HepG2 (cell line): ENCODE data around the gene ZSWIM9. TPM values are rescaled to one million over a fixed set of nuclear protein-coding genes. Genes with fewer than 3 reads are reported as not detected.

Experiments used
- ATF7 ChIP-seq, 2 experiments: fragments of 450-650 bp in 1 of 2; sonication (generic) in 1 of 2; formaldehyde crosslinking in 1 of 2; IDR thresholded peaks; 2 replicates each; pipeline versions ENCODE4 v1.4.0 to v1.6.1; 2016 to 2020; ENCODE audit warnings: antibody characterized with exemption in 1 of 2, mild to moderate bottlenecking in 1 of 2, missing genetic modification reagents in 1 of 2
- CHCHD3 ChIP-seq: sonication (generic); formaldehyde crosslinking; IDR thresholded peaks from 2 replicates; pipeline ENCODE4 v1.8.0; 2022; ENCODE audit warnings: mild to moderate bottlenecking, missing genetic modification reagents, moderate library complexity
- FOXM1 ChIP-seq: sonication (generic); formaldehyde crosslinking; IDR thresholded peaks from 2 replicates; pipeline ENCODE4 v1.5.0; 2020; ENCODE audit warnings: missing genetic modification reagents
- HIC2 ChIP-seq: sonication (generic); formaldehyde crosslinking; IDR thresholded peaks from 2 replicates; pipeline ENCODE4 v1.9.0; 2022; ENCODE audit warnings: low read depth, missing genetic modification reagents
- MAFK ChIP-seq, 2 experiments: IDR thresholded peaks in 1 of 2; conservative IDR thresholded peaks in 1 of 2; 2 replicates each; pipeline ENCODE4 v1.6.1; 2011; ENCODE audit warnings: improper control_type of control experiment in 2 of 2, low read length in 2 of 2
- NR0B2 ChIP-seq: sonication (generic); formaldehyde crosslinking; IDR thresholded peaks from 2 replicates; pipeline ENCODE4 v1.4.0; 2020; ENCODE audit warnings: mild to moderate bottlenecking, missing genetic modification reagents
- PCBP1 ChIP-seq: fragments of 200-400 bp; formaldehyde crosslinking; IDR thresholded peaks from 2 replicates; pipeline ENCODE4 v1.6.1; 2017; ENCODE audit warnings: mild to moderate bottlenecking, low read depth, low read length, borderline replicate concordance
- PCBP2 ChIP-seq: fragments of 200-400 bp; formaldehyde crosslinking; optimal IDR thresholded peaks from 2 replicates; pipeline ENCODE3; 2018; ENCODE audit warnings: low read length, low read depth; ENCODE audit not compliant: poor library complexity, severe bottlenecking
- PITX1 ChIP-seq: sonication (generic); formaldehyde crosslinking; IDR thresholded peaks from 2 replicates; pipeline ENCODE4 v1.5.1; 2020; ENCODE audit warnings: mild to moderate bottlenecking, missing genetic modification reagents
- RAD51 ChIP-seq: fragments of 450-650 bp; IDR thresholded peaks from 2 replicates; pipeline ENCODE4 v1.6.1; 2016; ENCODE audit warnings: borderline replicate concordance
- SP5 ChIP-seq: IDR thresholded peaks from 2 replicates; pipeline ENCODE4 v1.6.1; 2016; ENCODE audit warnings: low read depth, borderline replicate concordance
- TRAFD1 ChIP-seq: sonication (generic); formaldehyde crosslinking; IDR thresholded peaks from 2 replicates; pipeline ENCODE4 v1.5.1; 2020; ENCODE audit warnings: missing genetic modification reagents, mild to moderate bottlenecking, borderline replicate concordance
- ZNF224 ChIP-seq: sonication (generic); formaldehyde crosslinking; IDR thresholded peaks from 2 replicates; pipeline ENCODE4 v1.5.0; 2020; ENCODE audit warnings: mild to moderate bottlenecking, missing genetic modification reagents
- ZNF414 ChIP-seq: sonication (generic); formaldehyde crosslinking; IDR thresholded peaks from 2 replicates; pipeline ENCODE4 v1.5.0; 2020; ENCODE audit warnings: missing genetic modification reagents
- ZNF609 ChIP-seq: sonication (generic); formaldehyde crosslinking; IDR thresholded peaks from 2 replicates; pipeline ENCODE4 v1.4.0; 2020; ENCODE audit warnings: mild to moderate bottlenecking, missing genetic modification reagents, borderline replicate concordance
- ZNF775 ChIP-seq: sonication (generic); formaldehyde crosslinking; IDR thresholded peaks from 2 replicates; pipeline ENCODE4 v1.4.0; 2020; ENCODE audit warnings: missing genetic modification reagents, mild to moderate bottlenecking, moderate library complexity, borderline replicate concordance
- polyA plus RNA-seq, 8 experiments: library from polyadenylated mRNA; depleted of rRNA in 3 of 8; stranded (reverse) in 7 of 8; unstranded in 1 of 8; fragments of >200 nt; fragmentation: Illumina TruSeq in 4 of 8; extraction: Trizol in 4 of 8; gene quantifications; 2 replicates each; pipeline versions ENCODE4 v1.2.1 to v1.2.3, GENCODE V29; 2011 to 2016; ENCODE audit warnings: low read depth in 4 of 8, missing spikeins in 1 of 8, mixed read lengths in 1 of 8; ENCODE audit not compliant: insufficient read depth in 1 of 8
- total RNA-seq, 5 experiments: library from RNA; depleted of rRNA; stranded (reverse); fragments of >200 nt; fragmentation: Illumina TruSeq; extraction: Trizol; gene quantifications; 2 replicates each; pipeline ENCODE4 v1.2.3, GENCODE V29; 2016; ENCODE audit warnings: low read depth in 1 of 5

Gene ZSWIM9
- total and polyA plus RNA-seq, 2 of the 13 experiments (the other 11 are each of a cell fraction or from before 2014, with no cell fraction given), result 0.18 to 1.1 TPM

GRCh38 chr19:48203794-48204628 is 33.5 kb downstream of the ZSWIM9 start (continued):
- TF ChIP-seq NR0B2 (CRISPR knock-in tag) (no peak), ZNF224 (CRISPR knock-in tag) (no peak), HIC2 (CRISPR knock-in tag) (no peak), ATF7 (IDR thresholded peaks at IDR 0.05) (no peak), ATF7 (CRISPR knock-in tag; IDR thresholded peaks at IDR 0.05) (no peak), PCBP1 (no peak), CHCHD3 (CRISPR knock-in tag) (no peak), SP5 (CRISPR knock-in tag) (peak; percentile 47; the same call in 1 of the 2 replicates), PCBP2 (no peak), RAD51 (no peak), MAFK (conservative IDR thresholded peaks at IDR 0.05 in 1 of 2, IDR thresholded peaks at IDR 0.05 in 1 of 2; ENCODE audit: low read length in 2 of 2) (no peak), ZNF609 (no peak), ZNF414 (CRISPR knock-in tag) (no peak), FOXM1 (no peak), PITX1 (CRISPR knock-in tag) (no peak), TRAFD1 (CRISPR knock-in tag) (no peak), ZNF775 (CRISPR knock-in tag) (no peak)
